SW 1271 (cell line): ENCODE measurements around the gene RBBP4.
A peak's percentile ranks its signal among the peaks of the same experiment; 100 is the strongest.

Experiments
- DNase-seq, 2 experiments: peaks; one replicate each; lab custom pipeline; 2025; lab: John Stamatoyannopoulos, UW

RBBP4 gene

GRCh38 chr1:32719681-32720275 is 68.8 kb downstream of the RBBP4 start:
- DNase-seq = no peak

DNA sequence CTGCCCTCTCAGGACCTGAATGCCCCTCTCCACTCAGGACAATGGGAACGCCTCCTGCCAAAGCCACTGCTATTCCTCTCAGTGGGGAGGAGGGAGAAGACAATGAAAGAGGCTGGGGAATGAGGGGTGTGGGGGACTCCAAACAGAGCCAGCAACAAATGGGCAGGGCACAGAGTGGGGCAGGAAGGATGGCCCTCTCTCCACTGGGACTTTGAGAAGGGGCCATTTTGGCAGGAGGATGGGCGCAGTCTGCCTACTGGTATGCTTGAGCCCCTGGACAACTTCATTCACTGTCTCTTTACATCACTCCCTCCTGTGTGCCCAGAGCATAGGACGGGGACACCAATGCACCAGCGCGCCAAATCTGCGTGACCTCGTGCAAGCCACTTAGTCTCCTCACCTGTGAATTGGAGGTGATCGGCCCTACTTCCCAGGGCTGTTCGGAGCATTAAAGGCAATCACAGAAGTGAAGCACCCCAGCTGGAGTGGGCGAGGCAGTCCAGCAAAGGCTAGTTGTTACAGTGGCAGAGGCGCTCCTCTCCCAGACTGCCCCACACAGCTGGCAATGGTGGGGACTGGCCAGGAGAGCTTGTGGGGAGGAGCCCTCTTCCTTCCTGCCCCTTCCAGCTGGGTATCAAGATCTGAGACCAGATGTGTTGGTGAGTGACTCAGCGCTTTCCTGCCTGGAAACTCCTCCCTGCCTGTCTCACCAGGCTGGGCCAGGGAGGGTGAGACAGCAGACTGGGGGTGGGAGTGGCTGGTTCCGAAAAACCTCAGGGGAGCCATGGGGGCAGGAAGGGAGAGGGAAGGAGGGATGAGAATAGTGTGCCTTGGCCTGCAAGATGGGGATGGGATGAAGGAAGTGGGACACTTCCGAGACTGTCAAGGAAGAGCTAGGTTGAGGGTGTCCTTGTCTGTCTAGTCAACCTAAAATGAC is 73.9 kb downstream of the RBBP4 start:
- DNase-seq = peak; percentile 24 to 77

DNA sequence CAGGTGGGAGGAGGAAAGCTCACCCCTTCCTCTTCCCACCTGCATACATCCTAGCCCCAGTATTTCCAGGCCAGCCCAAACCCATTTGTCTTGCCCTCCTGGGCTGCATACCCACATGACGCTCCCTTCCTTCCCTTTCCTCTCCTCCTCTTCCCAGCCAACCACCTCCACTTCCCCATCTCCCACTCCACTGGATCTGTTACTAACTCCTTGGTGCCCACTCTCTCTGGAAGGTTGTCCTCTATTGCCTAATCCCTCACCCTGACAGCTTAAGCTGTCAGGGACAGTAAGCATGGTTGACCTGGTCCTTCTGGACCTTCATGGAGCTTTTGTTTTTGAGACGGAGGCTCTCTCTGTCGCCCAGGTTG is 74.6 kb downstream of the RBBP4 start:
- no peak for DNase-seq

DNA sequence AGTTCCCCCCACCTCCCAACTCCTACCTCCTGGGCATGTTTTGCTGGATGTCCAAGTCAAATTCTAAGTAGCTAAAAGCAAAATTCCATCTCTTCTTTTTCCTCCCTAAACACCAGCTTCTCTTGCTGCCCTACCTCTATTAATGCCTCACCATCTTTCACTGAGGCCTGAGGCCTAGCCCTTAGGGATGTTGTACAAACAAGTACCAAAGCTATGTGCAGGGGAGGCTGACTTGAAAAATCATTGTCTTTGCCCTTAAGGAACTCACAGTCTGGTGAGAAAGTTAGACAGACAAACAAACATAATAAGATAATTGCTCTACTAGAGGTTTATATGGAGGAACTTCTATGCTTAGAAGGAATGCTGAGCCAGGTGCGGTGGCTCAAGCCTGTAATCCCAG is 76.9 kb downstream of the RBBP4 start:
- DNase-seq = no peak

DNA sequence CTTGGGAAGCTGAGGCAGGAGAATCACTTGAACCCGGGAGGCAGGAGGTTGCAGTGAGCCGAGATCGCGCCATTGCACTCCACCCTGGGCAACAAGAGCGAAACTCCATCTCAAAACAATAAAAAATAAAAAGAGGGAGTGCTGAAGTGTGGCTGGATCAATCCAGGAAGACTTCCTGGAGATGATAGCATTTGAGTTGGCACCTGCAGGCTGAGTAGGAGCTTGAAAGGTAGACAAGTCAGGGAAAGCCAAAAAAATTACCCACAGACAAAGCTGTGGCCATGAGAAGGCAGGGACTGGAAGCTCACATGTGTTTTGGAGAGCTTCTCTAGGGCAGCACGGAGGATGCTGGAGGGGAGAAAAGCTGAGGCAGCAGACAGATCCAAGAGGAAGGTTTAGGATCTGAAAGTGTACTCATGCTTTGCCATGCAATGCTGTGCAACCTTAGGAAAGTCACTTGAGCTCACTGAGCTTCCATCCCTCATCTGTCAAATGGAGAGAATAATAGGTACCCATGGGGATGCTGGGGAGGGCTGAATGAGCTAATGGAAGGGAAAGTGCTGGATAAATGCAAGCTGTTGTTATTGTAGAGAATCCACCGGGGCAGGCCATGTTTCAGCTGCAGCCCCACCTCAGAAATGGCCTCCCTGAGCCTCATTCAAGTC is 77.5 kb downstream of the RBBP4 start:
- no peak for DNase-seq

DNA sequence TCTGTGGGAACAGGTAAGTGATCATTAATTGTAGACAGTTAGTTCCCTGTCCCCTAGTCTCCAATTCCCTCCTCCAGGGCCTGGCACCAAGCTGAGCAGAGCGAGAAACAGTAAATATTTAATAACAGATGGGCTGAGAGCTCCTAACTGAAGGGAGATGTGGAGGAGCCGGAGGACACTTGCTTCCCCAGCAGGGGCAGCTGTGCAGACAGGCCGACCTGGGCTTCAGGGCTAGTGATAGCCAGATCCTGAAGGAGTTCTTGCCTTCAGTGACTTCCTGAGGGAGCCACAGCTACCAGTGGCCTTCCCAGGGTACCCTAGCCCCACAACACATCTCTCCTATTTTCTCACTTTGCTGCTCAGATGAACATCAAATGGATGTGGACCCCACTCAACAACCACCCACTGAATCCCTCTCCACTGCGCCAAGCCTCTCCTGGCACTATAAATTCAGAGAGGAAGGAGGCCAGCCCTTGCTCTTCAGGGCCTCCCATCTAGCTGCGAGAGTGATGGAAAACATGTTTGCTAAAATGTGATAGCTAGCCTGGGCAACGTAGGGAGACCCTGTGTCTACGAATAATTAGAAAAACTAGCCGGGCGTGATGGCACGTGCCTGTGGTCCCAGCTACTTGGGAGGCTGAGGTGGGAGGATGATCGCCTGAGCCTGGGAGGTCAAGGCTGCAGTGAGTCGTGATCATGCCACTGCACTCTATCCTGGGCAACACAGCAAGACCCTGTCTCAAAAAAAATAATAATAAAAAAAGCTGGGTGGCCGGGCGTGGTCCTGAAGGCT is 78.4 kb downstream of the RBBP4 start:
- DNase-seq = no peak

DNA sequence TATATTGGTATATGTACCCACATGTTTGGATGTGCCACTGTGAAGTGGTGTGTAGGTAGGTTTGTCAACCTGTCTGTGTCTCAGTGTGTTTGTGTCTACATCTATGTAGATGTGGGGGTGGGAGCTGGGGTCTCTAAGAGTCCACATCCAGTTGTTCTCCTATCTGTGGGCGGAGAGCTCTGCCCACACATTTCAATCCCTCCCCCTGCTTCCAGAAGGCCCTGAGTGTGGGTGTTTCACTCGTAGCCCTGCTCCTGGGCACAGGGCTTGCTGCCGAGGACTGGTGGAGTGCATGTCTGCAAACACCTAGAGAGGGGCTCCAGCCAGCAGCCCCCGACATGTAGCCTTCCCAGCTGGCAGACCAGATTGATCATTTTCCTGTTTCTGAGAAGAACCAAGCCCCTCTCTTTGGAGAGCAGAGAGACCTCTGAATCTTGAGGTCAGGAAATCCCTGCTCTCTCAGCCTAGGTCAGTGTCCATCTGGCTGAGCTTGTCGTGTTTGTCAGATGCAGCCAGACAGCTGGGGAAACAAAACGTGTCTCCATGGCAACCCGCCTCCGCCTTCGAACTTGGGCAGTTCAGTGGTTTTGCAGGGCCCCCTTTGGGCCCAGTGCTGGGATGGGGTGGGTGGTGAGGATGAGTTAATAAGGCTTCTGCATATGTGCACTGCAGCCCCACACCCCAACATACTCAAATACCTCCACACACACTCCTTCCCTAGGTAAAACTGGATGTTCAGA is 82.7 kb downstream of the RBBP4 start:
- no peak for DNase-seq
